HG03159 (cell line): ENCODE results near the gene SCYGR4.
"Not testable (repeated sequence)": the region's sequence is repeated elsewhere in the genome, so short reads cannot be mapped to it uniquely, and the experiment has no call there.

Source experiments
- ATAC-seq: cut with Tn5 transposase; IDR thresholded peaks from one replicate; pipeline ENCODE4 v1.9.1; 2021; ENCODE audit warnings: mild to moderate bottlenecking, moderate library complexity; ENCODE audit not compliant: unreplicated experiment

The SCYGR4 gene

GRCh38 chr2:227617316-227618230 lies at the start of gene SCYGR4:
TSS of gene SCYGR4 (plus strand) at chr2:227617498. CDS start at chr2:227617498, 0 bp downstream.
- no peak for ATAC-seq

DNA sequence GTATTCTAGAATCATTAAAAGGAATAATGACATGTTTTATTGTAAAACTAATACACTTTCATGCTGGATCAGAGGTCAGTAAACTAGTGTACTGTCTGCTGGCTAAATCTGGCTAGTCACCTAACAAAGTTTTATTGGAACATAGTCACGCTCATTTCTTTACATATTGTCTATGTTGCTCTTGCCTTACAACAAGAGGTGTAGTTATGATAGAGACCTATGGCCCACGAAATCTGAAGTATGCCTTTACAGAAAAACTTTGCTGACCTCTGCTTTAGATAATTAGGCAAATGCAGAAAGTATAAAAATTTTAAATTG lies 48.5 kb upstream of the SCYGR4 start:
- no peak for ATAC-seq

DNA sequence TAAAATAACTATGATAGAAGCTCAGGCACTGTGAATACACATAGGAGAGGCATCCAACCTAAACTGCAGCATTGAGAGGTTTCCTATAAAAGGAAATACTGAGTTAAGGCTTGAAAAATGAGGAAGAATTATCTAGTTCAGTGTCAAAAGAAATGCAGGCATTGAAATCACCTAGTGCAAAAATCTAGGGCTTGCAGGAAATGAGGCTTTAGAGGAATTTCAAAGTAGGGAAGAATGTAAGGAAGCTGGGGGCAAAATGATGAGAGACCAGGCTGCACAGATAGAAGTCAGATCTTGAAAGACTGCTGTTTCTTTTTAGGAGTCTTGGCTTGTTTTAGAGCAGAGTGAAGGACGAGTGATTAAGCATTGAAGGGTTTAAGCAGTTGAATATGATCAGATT lies 46.7 kb upstream of the SCYGR4 start:
- ATAC-seq: no peak

GRCh38 chr2:227576110-227576509 lies 41.2 kb upstream of the SCYGR4 start:
- no peak for ATAC-seq

- ATAC-seq: no peak
These were observed 40.5 kb upstream of the SCYGR4 start for GRCh38 chr2:227576812-227577211.

- no peak for ATAC-seq
These were observed 39.7 kb upstream of the SCYGR4 start for GRCh38 chr2:227577555-227577954.

GRCh38 chr2:227578642-227579041 lies 38.7 kb upstream of the SCYGR4 start:
- ATAC-seq: no peak

- no peak for ATAC-seq
These were observed 37.5 kb upstream of the SCYGR4 start for GRCh38 chr2:227579791-227580190.

- ATAC-seq: no peak
These were observed 34.9 kb upstream of the SCYGR4 start for GRCh38 chr2:227582369-227582768.

GRCh38 chr2:227592694-227593387 lies 24.5 kb upstream of the SCYGR4 start:
- peak; percentile 68 for ATAC-seq

DNA sequence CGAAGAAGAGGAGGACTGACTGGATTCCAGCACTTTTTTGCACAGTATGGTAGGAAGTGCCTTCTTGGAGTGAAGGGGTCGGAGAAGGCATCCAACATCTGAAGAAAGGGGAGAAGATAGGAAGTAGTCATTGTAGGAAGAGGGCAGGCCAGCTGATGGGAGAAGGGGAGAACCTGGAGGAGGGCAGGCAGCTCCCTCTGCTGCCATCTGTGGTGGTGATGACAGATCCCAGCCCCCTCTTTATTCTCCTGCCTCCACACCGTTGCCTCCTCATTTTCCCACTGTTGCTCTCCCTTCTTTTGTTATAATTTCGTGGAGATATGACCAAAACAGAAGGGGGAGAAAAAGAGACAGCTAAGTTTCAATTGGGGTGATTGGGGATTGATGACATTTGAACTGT lies 21.5 kb upstream of the SCYGR4 start:
- no peak for ATAC-seq

- ATAC-seq: no peak
These were observed 20.3 kb upstream of the SCYGR4 start for GRCh38 chr2:227597036-227597435.

GRCh38 chr2:227597998-227598397 lies 19.3 kb upstream of the SCYGR4 start:
- no peak for ATAC-seq

DNA sequence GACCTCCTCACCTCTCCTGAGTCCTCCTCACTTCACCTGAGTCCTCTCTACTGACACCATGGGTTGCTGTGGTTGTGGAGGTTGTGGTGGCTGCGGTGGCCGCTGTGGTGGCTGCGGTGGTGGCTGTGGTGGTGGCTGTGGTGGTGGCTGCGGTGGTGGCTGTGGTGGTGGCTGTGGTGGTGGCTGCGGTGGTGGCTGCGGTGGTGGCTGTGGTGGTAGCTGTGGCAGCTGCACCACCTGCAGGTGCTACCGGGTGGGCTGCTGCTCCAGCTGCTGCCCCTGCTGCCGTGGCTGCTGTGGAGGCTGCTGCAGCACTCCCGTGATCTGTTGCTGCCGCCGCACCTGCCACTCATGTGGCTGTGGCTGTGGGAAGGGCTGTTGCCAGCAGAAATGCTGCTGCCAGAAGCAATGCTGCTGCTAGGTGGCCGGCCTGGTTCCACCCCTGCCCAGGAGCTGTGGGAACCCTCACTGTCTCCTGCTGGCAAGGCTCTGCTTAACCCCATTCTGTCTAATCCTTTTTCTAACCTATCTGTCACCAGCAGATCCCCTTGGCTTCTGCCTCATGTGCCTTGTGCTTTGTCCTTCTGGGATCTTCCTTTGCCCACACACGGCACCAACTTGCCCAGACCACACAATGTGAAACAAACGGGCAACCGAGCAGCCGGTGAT lies 18.3 kb upstream of the SCYGR4 start, which contains the start of gene SCYGR2:
TSS of gene SCYGR2 (plus strand) at position 59 of the 669 bp plus-strand sequence. CDS start at position 59, 0 bp downstream.
- ATAC-seq: not testable (repeated sequence)

DNA sequence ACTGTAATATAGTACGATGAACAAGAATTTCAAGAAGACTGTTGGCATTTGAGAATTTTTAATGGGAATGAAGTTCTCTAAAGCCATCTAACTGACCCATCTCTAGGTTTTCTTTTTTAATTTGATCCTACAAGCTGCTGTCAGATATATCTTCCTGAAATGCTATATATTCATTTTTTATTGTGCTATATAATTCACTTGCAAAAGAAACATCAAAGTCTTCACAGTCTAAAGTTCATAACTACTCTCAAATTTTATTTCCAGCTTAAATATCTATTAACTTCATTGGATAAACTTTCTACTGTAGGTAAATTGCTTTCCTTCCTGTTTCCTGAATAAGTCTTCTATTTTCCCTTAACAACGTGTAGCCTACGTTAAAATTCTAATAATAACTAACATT lies 14.9 kb upstream of the SCYGR4 start:
- ATAC-seq: no peak

DNA sequence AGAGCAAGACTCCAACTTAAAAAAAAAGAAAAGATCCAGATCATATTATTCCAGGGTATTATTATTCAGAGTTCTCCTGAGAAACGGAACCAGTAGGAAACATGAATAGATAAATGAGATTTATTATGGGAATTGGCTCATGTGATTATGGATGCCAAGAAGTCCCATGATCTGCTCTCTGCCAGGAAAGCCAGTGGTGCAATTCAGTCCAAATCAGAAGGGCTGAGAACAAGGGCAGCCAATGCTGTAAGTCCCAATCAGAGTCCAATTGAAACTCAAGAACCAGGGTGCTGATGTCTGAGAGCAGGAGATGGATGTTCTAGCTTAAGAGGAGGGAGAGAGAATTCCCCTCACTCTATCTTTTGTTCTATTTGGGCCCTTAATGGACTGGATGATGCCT lies 10.8 kb upstream of the SCYGR4 start:
- ATAC-seq: no peak

DNA sequence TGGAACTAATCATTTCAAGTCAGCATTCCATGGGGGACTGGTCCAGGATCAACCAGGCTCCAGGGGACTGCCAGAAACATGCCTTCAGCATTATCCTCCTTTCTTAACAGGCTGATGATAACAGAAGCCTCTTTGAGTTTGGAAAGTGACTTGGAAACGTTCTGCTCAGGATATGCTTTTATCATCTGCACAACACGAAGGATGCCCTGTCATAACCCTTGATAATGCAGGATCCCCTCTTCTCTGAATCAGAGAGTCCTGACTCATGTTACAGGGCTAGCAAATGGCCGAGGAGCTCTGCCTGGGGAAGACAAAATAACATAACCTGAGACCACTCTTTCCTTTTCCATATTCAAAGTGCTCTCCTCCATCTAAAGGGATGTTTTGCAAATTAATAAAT lies 9.4 kb upstream of the SCYGR4 start:
- ATAC-seq: no peak

GRCh38 chr2:227608561-227609338 lies 8.5 kb upstream of the SCYGR4 start:
- peak; percentile 65 for ATAC-seq

GRCh38 chr2:227610123-227610522 lies 7.2 kb upstream of the SCYGR4 start:
- no peak for ATAC-seq

DNA sequence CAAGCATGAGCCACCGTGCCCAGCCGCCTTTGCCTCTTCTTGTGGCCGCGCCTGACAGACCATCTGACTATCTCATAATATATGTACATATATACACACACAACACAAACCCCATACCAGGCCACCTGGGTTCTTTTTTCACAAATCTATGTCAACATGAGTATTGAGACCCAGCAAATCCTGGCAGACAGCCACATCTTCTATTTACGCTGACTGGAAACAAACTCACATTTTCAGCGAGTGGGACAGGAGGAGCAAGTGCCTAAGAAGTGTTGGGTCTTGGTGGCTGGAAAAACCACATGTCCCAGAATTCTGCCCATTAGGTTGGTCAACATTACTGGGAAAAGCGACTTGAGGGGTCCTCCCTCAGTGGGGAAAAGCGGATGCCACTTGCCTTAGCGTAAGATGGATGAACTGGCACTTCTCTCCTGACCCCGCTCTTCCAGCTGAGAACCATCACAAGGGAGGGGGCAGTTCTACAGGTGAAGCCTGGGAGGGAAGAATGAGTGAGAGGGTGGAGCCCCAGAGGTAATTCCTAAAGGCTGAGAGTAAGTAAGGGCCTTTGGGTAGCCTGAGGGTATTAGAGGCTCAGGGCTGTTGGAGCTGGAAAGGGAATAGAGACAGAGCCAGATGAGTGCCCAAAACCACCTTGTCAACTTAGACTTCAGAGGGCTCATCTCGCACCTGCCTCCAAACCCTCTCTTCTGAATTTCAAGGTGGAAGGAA lies 4.6 kb upstream of the SCYGR4 start:
- ATAC-seq: no peak
